ENCODE results near the gene THEMIS. TPM values are rescaled to one million over a fixed set of nuclear protein-coding genes. Genes with fewer than 3 reads are reported as not detected.
"Not testable (repeated sequence)": the region's sequence is repeated elsewhere in the genome, so short reads cannot be mapped to it uniquely, and the experiment has no call there.

The THEMIS gene
- total RNA-seq, 3 donors from 2014 or later = 1.2 to 2.7 (median 2.0) TPM

DNA sequence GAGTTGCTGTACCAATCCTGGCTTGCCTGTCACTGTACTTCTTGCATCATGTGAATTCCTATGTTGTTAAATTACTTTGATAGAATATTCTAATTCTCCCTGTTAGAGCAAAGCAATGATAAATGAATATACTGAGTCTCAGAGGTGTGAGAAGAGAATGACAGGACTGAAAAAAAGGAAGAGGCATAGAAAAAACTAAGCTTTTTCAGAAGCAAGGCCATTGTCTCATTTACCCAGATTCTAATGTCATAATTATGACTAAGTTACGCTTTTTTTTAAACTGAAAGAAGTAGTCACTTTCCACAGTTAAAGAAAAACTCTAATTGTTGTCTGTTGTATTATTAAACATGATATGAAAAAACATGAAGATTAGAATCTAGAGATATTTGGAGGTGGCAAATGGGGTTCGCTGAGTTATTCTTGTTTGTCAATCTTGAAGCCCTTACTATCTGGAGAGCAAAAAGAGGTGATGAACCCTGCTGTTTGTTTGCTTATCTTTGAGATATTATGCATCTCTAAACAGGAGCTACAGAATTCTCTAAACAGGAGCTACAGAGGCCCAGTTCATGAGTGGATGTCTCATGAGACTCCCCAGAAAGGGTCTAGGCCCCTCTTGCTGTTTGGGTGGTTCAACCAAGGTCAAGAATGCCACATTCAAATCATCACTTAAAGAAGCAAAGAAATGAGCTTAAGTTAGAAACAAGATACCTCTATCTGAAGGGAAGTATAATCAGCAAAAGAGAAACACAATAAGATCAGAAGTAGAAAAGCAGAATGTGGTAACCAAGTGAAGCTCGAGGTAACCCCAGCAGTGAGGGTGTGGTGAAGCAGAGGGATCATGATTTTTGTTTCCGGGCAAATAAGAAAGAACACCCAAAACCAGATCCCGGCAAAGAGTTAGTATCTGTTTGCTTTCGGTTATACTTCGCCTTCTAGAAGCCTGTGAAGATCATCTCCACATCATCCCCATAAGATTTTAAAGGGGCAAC is 33.3 kb upstream of the THEMIS start:
- peaks cover 7% of the 10 kb centered on the region for H3K9me3 ChIP-seq
- intact Hi-C loops (cut with DNase I, micrococcal nuclease) = no loop called here
- peak in 1 of 3 donors; percentile 16 for DNase-seq
- H3K4me1 ChIP-seq (ENCODE audit: low read depth) = no peaks in the 10 kb centered on the region
- ATAC-seq = peak; percentile 66
- TF ChIP-seq, protein P1, sequence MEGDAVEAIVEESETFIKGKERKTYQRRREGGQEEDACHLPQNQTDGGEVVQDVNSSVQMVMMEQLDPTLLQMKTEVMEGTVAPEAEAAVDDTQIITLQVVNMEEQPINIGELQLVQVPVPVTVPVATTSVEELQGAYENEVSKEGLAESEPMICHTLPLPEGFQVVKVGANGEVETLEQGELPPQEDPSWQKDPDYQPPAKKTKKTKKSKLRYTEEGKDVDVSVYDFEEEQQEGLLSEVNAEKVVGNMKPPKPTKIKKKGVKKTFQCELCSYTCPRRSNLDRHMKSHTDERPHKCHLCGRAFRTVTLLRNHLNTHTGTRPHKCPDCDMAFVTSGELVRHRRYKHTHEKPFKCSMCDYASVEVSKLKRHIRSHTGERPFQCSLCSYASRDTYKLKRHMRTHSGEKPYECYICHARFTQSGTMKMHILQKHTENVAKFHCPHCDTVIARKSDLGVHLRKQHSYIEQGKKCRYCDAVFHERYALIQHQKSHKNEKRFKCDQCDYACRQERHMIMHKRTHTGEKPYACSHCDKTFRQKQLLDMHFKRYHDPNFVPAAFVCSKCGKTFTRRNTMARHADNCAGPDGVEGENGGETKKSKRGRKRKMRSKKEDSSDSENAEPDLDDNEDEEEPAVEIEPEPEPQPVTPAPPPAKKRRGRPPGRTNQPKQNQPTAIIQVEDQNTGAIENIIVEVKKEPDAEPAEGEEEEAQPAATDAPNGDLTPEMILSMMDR (IDR thresholded peaks at IDR 0.05) = no peak
- no peaks in the 10 kb centered on the region for H3K36me3 ChIP-seq (ENCODE audit: low read depth)
- H3K4me3 ChIP-seq = no peak overlapping the region

DNA sequence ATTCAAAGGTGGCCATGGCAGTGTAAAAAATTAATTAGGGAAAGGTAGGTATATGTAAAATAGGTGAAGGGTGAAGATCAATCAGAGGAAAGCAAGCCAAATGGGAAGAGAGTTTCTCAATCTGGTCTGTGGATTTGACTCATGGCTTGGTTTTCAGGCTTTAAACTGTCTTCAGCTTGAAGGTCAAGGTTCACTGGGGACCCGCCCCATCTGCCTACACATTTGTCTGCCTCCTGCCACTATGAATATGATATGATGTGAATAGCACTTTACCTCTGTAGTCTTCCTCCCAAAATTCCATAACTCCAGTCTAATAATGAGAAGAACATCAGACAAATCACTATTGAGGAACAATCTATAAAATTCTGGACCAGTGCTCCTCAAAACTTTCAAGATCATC is 32.3 kb upstream of the THEMIS start:
- Histone ChIP-seq H3K9me3 (peaks cover 7% of the 10 kb centered on the region), H3K36me3 (ENCODE audit: low read depth) (no peaks in the 10 kb centered on the region), H3K4me3 (no peak overlapping the region), H3K4me1 (ENCODE audit: low read depth) (no peaks in the 10 kb centered on the region)
- DNase-seq (no peak), ATAC-seq (no peak)
- TF ChIP-seq, protein P1 (IDR thresholded peaks at IDR 0.05) = no peak
- intact Hi-C loops (cut with DNase I, micrococcal nuclease) = no loop called here

DNA sequence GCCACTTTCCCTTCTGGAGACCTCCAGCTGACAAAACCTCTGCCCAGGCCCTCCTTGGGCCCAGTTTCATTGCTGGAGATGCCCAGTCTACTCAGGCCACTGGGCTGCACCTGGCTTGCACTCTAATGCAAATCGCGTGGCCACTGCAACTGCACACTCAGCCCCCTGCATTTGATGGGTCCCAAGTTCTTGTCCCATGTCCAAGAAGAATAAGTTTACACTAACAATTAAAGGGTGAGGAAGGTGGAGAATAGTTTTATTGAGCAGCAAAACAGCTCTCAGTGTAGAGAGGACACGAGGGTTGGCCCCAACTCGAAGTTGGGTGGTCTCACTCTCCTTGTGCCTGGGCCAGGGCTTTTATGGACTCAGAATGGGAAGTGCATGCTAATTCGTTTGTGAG is 31.9 kb upstream of the THEMIS start:
- H3K9me3 ChIP-seq = peaks cover 7% of the 10 kb centered on the region
- no peaks in the 10 kb centered on the region for H3K36me3 ChIP-seq (ENCODE audit: low read depth)
- DNase-seq = no peak
- no peak for ATAC-seq
- no peaks in the 10 kb centered on the region for H3K4me1 ChIP-seq (ENCODE audit: low read depth)
- intact Hi-C loops (cut with DNase I, micrococcal nuclease) = no loop called here
- TF ChIP-seq, protein P1 (IDR thresholded peaks at IDR 0.05) = no peak
- H3K4me3 ChIP-seq = no peak overlapping the region

DNA sequence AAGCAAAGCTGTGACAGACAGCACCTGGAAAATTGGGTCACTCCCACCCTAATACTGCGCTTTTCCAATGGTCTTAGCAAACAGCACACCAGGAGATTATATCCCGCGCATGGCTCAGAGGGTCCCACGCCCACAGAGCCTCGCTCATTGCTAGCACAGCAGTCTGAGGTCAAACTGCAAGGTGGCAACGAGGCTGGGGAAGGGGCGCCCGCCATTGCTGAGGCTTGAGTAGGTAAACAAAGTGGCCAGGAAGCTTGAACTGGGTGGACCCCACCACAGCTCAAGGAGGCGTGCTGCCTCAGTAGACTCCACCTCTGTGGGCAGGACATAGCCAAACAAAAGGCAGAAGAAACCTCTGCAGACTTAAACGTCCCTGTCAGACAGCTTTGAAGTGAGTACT is 25.6 kb upstream of the THEMIS start:
- intact Hi-C loops (cut with DNase I, micrococcal nuclease); H3K36me3 ChIP-seq (ENCODE audit: low read depth); H3K4me3 ChIP-seq; ATAC-seq; H3K4me1 ChIP-seq (ENCODE audit: low read depth); DNase-seq; H3K9me3 ChIP-seq: not testable (repeated sequence)

DNA sequence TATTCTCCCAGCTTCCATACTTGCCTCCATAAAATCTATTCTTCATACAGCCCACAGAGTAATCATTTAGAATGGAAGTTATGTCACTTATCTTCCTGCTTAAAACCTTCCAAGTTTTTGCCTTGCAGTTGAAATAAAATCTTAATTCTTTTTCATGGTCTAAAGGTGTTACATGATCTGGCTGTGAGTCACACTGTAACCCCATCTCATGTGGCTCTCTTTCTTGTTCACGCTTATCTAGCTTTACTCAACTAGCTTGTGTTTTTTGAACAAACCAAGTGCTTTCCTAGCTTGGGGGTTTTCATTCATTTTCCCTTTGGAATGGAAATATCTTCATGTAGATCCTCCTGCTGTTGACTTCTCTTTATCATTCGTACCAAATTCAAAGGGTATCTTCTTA is 23.6 kb upstream of the THEMIS start:
- ATAC-seq = no peak
- intact Hi-C loops (cut with DNase I, micrococcal nuclease) = no loop called here
- DNase-seq = no peak
- Histone ChIP-seq H3K9me3 (peaks cover 4% of the 10 kb centered on the region), H3K4me3 (no peak overlapping the region), H3K4me1 (ENCODE audit: low read depth) (no peaks in the 10 kb centered on the region), H3K36me3 (ENCODE audit: low read depth) (no peaks in the 10 kb centered on the region)
- TF ChIP-seq, protein P1 (IDR thresholded peaks at IDR 0.05) = no peak

DNA sequence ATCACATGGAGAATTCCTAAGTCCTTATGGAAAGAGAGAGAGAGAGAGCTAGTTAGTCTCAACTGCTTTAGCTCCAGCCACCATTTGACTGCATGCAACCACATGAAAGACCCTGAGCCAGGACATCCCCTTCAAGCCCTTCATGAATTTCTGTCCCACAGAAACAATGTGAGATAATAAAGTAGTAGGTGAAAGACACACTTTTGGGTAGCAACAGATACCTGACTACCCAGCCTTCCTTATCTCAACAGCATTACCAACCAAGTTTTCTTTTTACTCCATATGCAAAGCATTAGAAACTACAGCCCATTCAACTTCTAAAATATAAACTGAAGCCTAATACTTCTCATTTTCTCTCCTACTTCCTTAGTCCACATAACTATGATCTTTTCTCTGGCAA is 23.2 kb upstream of the THEMIS start:
- no peaks in the 10 kb centered on the region for H3K4me1 ChIP-seq (ENCODE audit: low read depth)
- no peaks in the 10 kb centered on the region for H3K36me3 ChIP-seq (ENCODE audit: low read depth)
- intact Hi-C loops (cut with DNase I, micrococcal nuclease) = no loop called here
- peaks cover 4% of the 10 kb centered on the region for H3K9me3 ChIP-seq
- no peak overlapping the region for H3K4me3 ChIP-seq
- TF ChIP-seq, protein P1 (IDR thresholded peaks at IDR 0.05) = no peak
- DNase-seq (no peak), ATAC-seq (no peak)

Data from mucosa of descending colon (tissue), 3 donors.